Activated naive CD8-positive, alpha-beta T cell treated with anti-CD3 and anti-CD28 coated beads, Interleukin-2, amount 50 U/mL, for 24 hours (primary cell): ENCODE data around the gene NUTM2D.
A peak's percentile ranks its signal among the peaks of the same experiment; 100 is the strongest.
"Not testable (repeated sequence)": the region's sequence is repeated elsewhere in the genome, so short reads cannot be mapped to it uniquely, and the experiment has no call there.

Experiments
- ATAC-seq: fragments of 150-1000 bp; cut with Tn5 transposase; one replicate; pipeline ENCODE4 v1.10.0; 2021
- DNase-seq: peaks from one replicate; pipeline ENCODE4 v3.0.0; 2021
- H3K27ac Mint-ChIP-seq: one replicate; pipeline ENCODE4 v1.8.0; 2021; ENCODE audit warnings: mild to moderate bottlenecking, mixed read lengths
- H3K27me3 Mint-ChIP-seq: one replicate; pipeline ENCODE4 v1.8.0; 2021; ENCODE audit warnings: mixed read lengths
- H3K36me3 Mint-ChIP-seq: one replicate; pipeline ENCODE4 v1.8.0; 2021; ENCODE audit warnings: low read depth, mixed read lengths
- H3K4me1 Mint-ChIP-seq: one replicate; pipeline ENCODE4 v1.8.0; 2021; ENCODE audit warnings: mixed read lengths
- H3K4me3 Mint-ChIP-seq: one replicate; pipeline ENCODE4 v1.8.0; 2021; ENCODE audit warnings: mild to moderate bottlenecking, moderate library complexity, mixed read lengths
- H3K9me3 Mint-ChIP-seq: one replicate; pipeline ENCODE4 v1.8.0; 2021; ENCODE audit warnings: mixed read lengths

NUTM2D gene

DNA sequence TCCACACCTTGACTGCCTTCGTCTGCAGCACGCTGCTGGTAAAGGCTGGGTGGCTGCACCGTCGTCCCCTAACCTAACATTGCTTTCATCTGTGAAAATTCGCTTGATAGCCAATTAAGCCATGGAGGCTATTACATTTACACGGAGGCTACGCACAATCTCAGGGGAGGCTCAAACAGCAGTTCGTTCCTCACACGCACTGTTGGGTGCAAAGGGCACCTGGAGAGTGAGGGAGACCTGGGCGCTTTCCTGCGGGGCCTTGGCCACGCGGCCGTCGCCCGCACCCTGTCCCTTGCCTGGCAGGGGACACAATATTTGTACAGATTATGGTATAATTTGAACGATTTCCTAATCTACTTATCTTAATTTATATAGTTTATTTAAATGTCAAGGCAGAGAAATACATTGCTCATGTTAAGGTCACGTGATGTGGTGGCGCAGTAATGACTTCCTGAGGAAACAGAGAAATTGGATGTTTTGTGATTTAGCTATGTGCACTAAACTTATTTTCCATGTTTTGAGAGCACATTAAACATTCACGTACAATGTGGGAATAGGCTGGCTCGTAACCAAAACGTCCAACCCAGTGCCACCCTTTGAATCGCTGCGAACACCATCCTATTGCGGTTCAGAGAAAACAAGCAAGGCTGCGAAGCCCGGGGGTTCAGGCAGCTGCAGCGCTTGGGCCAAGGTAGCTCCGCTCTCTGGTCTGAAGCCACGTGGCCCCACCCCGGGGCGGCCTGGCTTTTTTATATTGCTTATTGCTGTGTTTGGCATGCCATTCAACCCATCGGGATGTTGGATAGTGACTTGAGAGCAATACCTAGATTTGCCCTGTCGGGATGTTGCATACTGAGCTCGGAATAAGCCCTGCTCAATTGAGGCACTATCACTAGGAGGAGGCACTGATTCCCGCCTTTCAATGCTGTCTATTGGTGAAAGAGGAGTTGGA is 50.2 kb downstream of the NUTM2D start:
- DNase-seq = peak; percentile 10
- H3K27me3 Mint-ChIP-seq = peaks cover 19% of the 10 kb centered on the region
- H3K4me3 Mint-ChIP-seq = peak overlapping the region; percentile 43
- not testable (repeated sequence) for H3K4me1 Mint-ChIP-seq, H3K36me3 Mint-ChIP-seq, H3K9me3 Mint-ChIP-seq, H3K27ac Mint-ChIP-seq
- peak; percentile 36 for ATAC-seq

DNA sequence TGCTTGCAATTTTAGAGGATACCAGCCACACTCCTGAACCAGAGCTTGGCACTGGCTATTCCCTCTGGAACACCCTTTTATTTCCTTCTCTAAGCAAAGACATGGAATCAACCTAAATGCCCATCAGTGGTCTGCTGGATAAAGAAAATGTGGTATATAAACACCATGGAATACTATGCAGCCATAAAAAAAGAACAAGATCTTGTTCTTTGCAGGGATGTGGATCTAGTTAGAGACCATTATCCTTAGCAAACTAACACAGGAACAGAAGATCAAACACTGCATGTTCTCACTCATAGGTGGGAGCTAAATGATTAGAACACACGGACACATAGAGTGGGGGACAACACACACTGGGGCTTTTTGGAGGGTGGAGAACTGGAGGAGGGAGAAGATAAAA is 56.4 kb downstream of the NUTM2D start:
- H3K9me3 Mint-ChIP-seq, DNase-seq, H3K36me3 Mint-ChIP-seq, H3K27ac Mint-ChIP-seq, H3K4me1 Mint-ChIP-seq, H3K4me3 Mint-ChIP-seq, ATAC-seq: not testable (repeated sequence)
- peaks cover 22% of the 10 kb centered on the region for H3K27me3 Mint-ChIP-seq
